HG02840 (cell line): ENCODE data around the gene TRIP10.
"Not testable (repeated sequence)": the region's sequence is repeated elsewhere in the genome, so short reads cannot be mapped to it uniquely, and the experiment has no call there.

Experiments used
- ATAC-seq: cut with Tn5 transposase; IDR thresholded peaks from one replicate; pipeline ENCODE4 v1.9.1; 2021; ENCODE audit warnings: mild to moderate bottlenecking, moderate library complexity, moderate number of reproducible peaks; ENCODE audit not compliant: unreplicated experiment, low FRiP score

Gene TRIP10

GRCh38 chr19:6739390-6739882, at the start of gene TRIP10:
TRIP10 (plus strand) TSS chr19:6739680; CDS start chr19:6739762, 82 bp downstream.
- no peak for ATAC-seq

- ATAC-seq = no peak
Observed at GRCh38 chr19:6690160-6690885, 49.2 kb upstream of the TRIP10 start.

- no peak for ATAC-seq
Observed at GRCh38 chr19:6691342-6691741, 48.1 kb upstream of the TRIP10 start.

GRCh38 chr19:6692027-6692426, 47.5 kb upstream of the TRIP10 start:
- no peak for ATAC-seq

GRCh38 chr19:6693056-6693471, 46.4 kb upstream of the TRIP10 start:
- no peak for ATAC-seq

- no peak for ATAC-seq
Observed at GRCh38 chr19:6693681-6694080, 45.8 kb upstream of the TRIP10 start.

GRCh38 chr19:6694147-6694815, 45.2 kb upstream of the TRIP10 start:
- no peak for ATAC-seq

GRCh38 chr19:6696239-6696820, 43.1 kb upstream of the TRIP10 start:
- no peak for ATAC-seq

- ATAC-seq = no peak
Observed at GRCh38 chr19:6697291-6697690, 42.2 kb upstream of the TRIP10 start.

GRCh38 chr19:6699935-6700334, 39.5 kb upstream of the TRIP10 start:
- no peak for ATAC-seq

- ATAC-seq = no peak
Observed at GRCh38 chr19:6700586-6701316, 38.7 kb upstream of the TRIP10 start.

- ATAC-seq = no peak
Observed at GRCh38 chr19:6705931-6706632, 33.4 kb upstream of the TRIP10 start.

GRCh38 chr19:6706633-6706958, 32.9 kb upstream of the TRIP10 start:
- no peak for ATAC-seq

GRCh38 chr19:6707011-6707657, 32.3 kb upstream of the TRIP10 start:
- no peak for ATAC-seq

- no peak for ATAC-seq
Observed at GRCh38 chr19:6707658-6708018, 31.8 kb upstream of the TRIP10 start.

GRCh38 chr19:6708346-6708745, 31.1 kb upstream of the TRIP10 start:
- ATAC-seq = no peak

GRCh38 chr19:6708913-6709312, 30.6 kb upstream of the TRIP10 start:
- ATAC-seq = not testable (repeated sequence)

- no peak for ATAC-seq
Observed at GRCh38 chr19:6709549-6709948, 29.9 kb upstream of the TRIP10 start.

GRCh38 chr19:6710273-6711077, 29.0 kb upstream of the TRIP10 start:
- no peak for ATAC-seq
